Mesothelial cell of epicardium (in vitro differentiated cells): ENCODE results near the gene GRIP1. TPM values are rescaled to one million over a fixed set of nuclear protein-coding genes. Genes with fewer than 3 reads are reported as not detected.
A peak's percentile ranks its signal among the peaks of the same experiment; 100 is the strongest.

ENCODE experiments used
- DNase-seq, 2 experiments: peaks; one replicate each; pipeline ENCODE4 v3.0.0; 2021; ENCODE audit warnings: low spot score in 2 of 2; ENCODE audit not compliant: unreplicated experiment in 2 of 2
- H3K27ac Mint-ChIP-seq: 2 replicates; pipeline ENCODE4 v1.8.0; 2021; ENCODE audit warnings: mixed read lengths
- H3K27me3 Mint-ChIP-seq: 2 replicates; pipeline ENCODE4 v1.8.0; 2021; ENCODE audit warnings: low read depth, mixed read lengths
- H3K36me3 Mint-ChIP-seq: 2 replicates; pipeline ENCODE4 v1.8.0; 2021; ENCODE audit warnings: mixed read lengths
- H3K4me1 Mint-ChIP-seq: 2 replicates; pipeline ENCODE4 v1.8.0; 2021; ENCODE audit warnings: mixed read lengths
- H3K4me3 Mint-ChIP-seq: 2 replicates; pipeline ENCODE4 v1.8.0; 2021; ENCODE audit warnings: mild to moderate bottlenecking, moderate library complexity, mixed read lengths
- H3K9me3 Mint-ChIP-seq: 2 replicates; pipeline ENCODE4 v1.8.0; 2021; ENCODE audit warnings: mixed read lengths
- total RNA-seq: library from RNA; stranded (reverse); gene quantifications from 3 replicates; pipeline ENCODE4 v1.2.1, GENCODE V29; 2021
- TF ChIP-seq, protein P1 (sequence below): fragments of 200-600 bp; sonication (generic); IDR thresholded peaks from one replicate; pipeline ENCODE4 v1.5.0; 2021; ENCODE audit warnings: antibody characterized with exemption; ENCODE audit not compliant: unreplicated experiment

The GRIP1 gene
- total RNA-seq, 1 donor from 2014 or later, result 89.3 TPM

DNA sequence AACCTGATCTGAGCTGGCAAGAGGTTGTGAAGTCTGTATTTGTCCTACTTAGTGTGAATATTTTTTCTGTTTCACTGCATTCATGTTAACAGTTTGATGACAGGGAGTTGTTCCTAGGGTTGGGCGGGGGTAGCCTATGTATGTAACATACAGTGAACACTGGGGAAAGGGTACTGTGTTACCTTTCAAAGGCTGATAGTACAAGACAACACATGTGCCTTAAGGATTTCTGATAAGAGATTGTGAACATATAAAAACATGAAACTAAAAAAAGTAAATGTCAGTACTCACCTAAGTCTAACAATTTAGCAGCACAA is 30.5 kb upstream of the GRIP1 start:
- Mint-ChIP-seq H3K4me3 (no peak overlapping the region), H3K9me3 (peaks cover 4% of the 10 kb centered on the region), H3K27ac (peak overlapping the region; percentile 60), H3K4me1 (peaks cover 25% of the 10 kb centered on the region), H3K27me3 (no peaks in the 10 kb centered on the region), H3K36me3 (no peaks in the 10 kb centered on the region)
- DNase-seq, result no peak
- TF ChIP-seq, protein P1, sequence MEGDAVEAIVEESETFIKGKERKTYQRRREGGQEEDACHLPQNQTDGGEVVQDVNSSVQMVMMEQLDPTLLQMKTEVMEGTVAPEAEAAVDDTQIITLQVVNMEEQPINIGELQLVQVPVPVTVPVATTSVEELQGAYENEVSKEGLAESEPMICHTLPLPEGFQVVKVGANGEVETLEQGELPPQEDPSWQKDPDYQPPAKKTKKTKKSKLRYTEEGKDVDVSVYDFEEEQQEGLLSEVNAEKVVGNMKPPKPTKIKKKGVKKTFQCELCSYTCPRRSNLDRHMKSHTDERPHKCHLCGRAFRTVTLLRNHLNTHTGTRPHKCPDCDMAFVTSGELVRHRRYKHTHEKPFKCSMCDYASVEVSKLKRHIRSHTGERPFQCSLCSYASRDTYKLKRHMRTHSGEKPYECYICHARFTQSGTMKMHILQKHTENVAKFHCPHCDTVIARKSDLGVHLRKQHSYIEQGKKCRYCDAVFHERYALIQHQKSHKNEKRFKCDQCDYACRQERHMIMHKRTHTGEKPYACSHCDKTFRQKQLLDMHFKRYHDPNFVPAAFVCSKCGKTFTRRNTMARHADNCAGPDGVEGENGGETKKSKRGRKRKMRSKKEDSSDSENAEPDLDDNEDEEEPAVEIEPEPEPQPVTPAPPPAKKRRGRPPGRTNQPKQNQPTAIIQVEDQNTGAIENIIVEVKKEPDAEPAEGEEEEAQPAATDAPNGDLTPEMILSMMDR, result no peak

DNA sequence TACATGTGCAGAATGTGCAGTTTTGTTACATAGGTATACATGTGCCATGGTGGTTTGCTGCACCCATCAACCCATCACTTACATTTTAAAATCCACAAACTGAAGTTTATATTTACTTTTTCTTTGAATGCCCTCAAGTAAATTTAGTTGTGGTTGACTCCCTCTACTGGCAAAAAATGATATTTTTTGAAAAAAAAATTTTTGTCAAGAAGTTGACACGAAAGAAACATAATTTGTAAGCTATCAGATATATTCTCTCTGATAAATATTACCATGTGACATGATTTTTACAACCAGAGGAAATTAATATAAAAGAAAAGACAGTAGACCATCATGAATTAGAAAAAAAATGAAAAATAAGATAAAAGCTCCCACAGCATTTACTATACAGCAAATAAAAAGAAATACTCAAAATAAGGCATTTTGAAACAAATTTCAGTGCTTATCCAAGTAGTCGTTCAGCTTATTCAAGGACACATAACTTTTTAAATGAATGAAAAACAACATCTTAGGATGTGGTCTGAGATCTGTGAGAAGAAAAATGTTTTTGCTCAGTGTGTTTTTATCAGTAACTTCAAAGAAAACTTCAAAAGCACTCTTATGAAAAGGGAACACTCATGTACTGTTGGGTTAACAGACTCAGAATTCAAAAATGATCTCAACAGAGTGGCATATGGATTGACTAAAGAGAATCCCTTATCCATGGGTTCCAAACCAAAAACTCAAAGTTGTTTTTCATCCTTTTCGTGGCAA is 30.0 kb upstream of the GRIP1 start:
- no peak for DNase-seq
- no peak overlapping the region for H3K4me3 Mint-ChIP-seq
- H3K36me3 Mint-ChIP-seq, result no peaks in the 10 kb centered on the region
- no peaks in the 10 kb centered on the region for H3K27me3 Mint-ChIP-seq
- H3K9me3 Mint-ChIP-seq, result peaks cover 4% of the 10 kb centered on the region
- TF ChIP-seq, protein P1, result peak; percentile 89
- H3K4me1 Mint-ChIP-seq, result peaks cover 25% of the 10 kb centered on the region
- H3K27ac Mint-ChIP-seq, result peak overlapping the region; percentile 60

DNA sequence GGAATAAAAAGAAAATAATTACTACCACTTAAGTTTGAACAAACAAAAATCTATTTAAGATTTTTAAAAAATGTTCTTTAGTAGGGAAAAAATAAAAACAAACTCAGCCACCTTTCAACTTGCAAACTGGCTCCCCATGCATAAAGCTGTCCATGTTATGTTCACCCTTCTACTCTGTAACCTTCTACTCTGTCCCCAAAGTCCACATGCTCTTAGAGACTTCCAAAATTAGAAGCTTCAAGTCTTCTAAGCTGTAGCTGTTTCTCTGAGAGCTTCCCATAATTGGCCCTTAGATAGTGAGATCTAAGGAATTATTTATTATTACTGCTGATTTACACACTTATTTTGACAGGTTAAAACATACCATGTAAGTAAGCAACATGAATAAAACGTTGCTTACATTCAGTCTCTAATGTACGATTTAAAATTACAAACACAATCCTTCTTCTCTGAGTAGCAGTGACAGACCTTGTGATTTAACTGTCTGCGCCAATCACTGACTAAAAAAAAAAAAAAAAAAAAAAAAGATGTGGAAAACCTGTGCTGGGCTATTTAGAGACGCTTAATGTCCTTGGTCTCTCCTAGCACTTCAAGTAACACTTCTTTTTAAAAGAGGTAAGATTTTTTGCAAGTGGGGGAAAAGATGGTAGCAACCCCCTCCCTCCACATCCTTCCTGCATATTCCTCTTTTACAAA is 28.3 kb upstream of the GRIP1 start:
- no peak for DNase-seq
- no peak overlapping the region for H3K27ac Mint-ChIP-seq
- no peaks in the 10 kb centered on the region for H3K27me3 Mint-ChIP-seq
- peaks cover 25% of the 10 kb centered on the region for H3K4me1 Mint-ChIP-seq
- TF ChIP-seq, protein P1, result no peak
- no peaks in the 10 kb centered on the region for H3K36me3 Mint-ChIP-seq
- peaks cover 4% of the 10 kb centered on the region for H3K9me3 Mint-ChIP-seq
- no peak overlapping the region for H3K4me3 Mint-ChIP-seq

DNA sequence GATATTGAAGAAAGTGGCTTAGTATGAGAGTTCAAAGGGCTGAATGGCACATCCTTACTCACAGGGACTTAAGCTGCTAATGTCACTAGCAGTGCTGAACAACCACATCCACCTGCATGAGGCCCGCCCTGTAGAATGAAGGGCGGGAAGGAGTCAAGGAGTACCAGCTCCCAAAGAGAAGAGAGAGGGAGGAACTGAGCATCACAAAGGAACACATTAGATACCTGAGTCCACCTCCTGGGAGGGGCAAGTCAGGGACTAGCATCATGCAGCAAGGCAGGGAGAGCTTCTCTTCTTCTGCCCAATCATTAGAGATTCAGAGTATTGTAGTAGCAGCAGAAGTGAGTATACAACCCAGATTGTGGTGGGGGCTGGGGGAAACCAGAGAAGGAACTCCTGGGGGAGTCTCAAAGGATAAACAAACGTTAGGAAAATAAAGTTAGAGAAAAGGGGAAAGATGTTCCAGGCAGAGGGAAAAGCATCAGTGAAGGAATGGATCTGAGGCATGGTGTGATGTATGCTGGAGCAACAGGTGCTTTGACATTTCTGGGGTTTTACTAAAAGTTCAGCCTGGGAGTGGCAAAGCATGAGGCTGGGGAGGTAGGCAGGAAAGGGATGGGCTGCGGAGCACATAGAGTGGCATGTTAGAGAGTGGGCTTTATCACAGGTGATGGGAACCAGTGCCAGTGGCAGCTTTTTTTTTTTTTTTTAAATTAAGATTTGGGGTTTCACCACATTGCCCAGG is 21.0 kb upstream of the GRIP1 start:
- Mint-ChIP-seq H3K27me3 (no peaks in the 10 kb centered on the region), H3K4me3 (no peak overlapping the region), H3K4me1 (peaks cover 17% of the 10 kb centered on the region), H3K36me3 (no peaks in the 10 kb centered on the region), H3K9me3 (no peaks in the 10 kb centered on the region), H3K27ac (no peak overlapping the region)
- DNase-seq, result no peak
- TF ChIP-seq, protein P1, result no peak

DNA sequence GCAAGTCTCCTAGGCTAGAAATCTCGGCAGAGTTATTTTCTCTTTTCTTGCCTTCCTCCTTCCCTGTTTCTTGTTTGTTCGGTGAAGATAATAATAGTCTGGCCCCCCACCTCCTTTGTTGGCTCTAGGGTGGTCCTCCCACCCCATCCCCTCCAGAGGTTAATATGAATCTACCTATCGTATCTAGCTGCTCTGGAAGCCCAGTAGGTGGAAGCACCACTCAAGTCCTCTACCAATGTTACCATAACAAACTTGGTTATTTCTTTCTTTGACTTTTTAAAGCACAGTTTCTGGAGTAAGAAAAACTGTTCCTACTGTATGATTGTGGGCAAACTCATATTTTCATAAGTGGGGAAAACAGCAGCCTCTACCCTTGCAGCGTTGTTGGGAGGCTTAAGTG is 19.7 kb upstream of the GRIP1 start:
- peaks cover 20% of the 10 kb centered on the region for H3K4me1 Mint-ChIP-seq
- H3K27me3 Mint-ChIP-seq, result no peaks in the 10 kb centered on the region
- no peak for DNase-seq
- H3K36me3 Mint-ChIP-seq, result no peaks in the 10 kb centered on the region
- TF ChIP-seq, protein P1, result no peak
- H3K4me3 Mint-ChIP-seq, result no peak overlapping the region
- H3K9me3 Mint-ChIP-seq, result no peaks in the 10 kb centered on the region
- H3K27ac Mint-ChIP-seq, result no peak overlapping the region
